PFSK-1 (cell line): ENCODE results near the gene TRIAP1.

ENCODE experiments used
- FOXP2 ChIP-seq: optimal IDR thresholded peaks from 2 replicates; pipeline ENCODE3; 2011; ENCODE audit warnings: borderline replicate concordance, control low read depth, inconsistent platforms; ENCODE audit not compliant: insufficient read depth; ENCODE audit errors: extremely low read length, extremely low read depth
- POLR2AphosphoS5 ChIP-seq: IDR thresholded peaks from 2 replicates; pipeline ENCODE4 v1.6.1; 2012; ENCODE audit warnings: low read depth, mild to moderate bottlenecking, control low read depth, low read length, moderate library complexity
- SIN3A ChIP-seq: IDR thresholded peaks from 2 replicates; pipeline ENCODE4 v1.6.1; 2012; ENCODE audit warnings: mild to moderate bottlenecking, low read length, moderate library complexity, borderline replicate concordance; ENCODE audit not compliant: insufficient read depth
- TAF1 ChIP-seq: IDR thresholded peaks from 2 replicates; pipeline ENCODE4 v1.6.1; 2012; ENCODE audit warnings: low read length, control low read depth, borderline replicate concordance; ENCODE audit not compliant: insufficient read depth
- TF ChIP-seq, protein P1 (sequence below), 2 experiments: IDR thresholded peaks; 2 replicates each; pipeline versions ENCODE4 v1.6.1 to v1.8.0; 2011 to 2012; ENCODE audit warnings: low read depth in 2 of 2, low read length in 2 of 2, control low read depth in 1 of 2, inconsistent platforms in 1 of 2, mild to moderate bottlenecking in 1 of 2, moderate library complexity in 1 of 2; ENCODE audit not compliant: insufficient read depth in 1 of 2

TRIAP1 gene

DNA sequence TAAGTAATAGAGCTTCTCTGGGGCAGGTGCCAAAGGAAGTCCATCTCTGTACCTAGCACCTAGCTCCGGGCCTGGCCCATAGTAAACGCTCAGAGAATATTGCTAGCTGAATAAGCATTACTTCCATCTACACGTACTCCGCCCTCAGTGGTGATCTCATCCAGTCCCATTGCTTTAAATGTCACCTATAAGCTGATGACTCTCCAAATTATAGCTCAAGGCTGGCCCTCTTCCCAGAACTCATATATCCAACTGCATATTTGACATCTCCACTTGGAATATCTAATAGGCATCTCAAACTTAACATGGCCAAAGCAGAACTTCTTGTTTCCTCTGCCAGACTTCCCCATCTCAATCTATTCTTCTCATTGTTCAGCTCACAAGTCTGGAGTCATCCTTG is 42.8 kb upstream of the TRIAP1 start:
- TF ChIP-seq POLR2AphosphoS5 (no peak), TAF1 (no peak), FOXP2 (no peak), SIN3A (no peak)
- TF ChIP-seq, protein P1, sequence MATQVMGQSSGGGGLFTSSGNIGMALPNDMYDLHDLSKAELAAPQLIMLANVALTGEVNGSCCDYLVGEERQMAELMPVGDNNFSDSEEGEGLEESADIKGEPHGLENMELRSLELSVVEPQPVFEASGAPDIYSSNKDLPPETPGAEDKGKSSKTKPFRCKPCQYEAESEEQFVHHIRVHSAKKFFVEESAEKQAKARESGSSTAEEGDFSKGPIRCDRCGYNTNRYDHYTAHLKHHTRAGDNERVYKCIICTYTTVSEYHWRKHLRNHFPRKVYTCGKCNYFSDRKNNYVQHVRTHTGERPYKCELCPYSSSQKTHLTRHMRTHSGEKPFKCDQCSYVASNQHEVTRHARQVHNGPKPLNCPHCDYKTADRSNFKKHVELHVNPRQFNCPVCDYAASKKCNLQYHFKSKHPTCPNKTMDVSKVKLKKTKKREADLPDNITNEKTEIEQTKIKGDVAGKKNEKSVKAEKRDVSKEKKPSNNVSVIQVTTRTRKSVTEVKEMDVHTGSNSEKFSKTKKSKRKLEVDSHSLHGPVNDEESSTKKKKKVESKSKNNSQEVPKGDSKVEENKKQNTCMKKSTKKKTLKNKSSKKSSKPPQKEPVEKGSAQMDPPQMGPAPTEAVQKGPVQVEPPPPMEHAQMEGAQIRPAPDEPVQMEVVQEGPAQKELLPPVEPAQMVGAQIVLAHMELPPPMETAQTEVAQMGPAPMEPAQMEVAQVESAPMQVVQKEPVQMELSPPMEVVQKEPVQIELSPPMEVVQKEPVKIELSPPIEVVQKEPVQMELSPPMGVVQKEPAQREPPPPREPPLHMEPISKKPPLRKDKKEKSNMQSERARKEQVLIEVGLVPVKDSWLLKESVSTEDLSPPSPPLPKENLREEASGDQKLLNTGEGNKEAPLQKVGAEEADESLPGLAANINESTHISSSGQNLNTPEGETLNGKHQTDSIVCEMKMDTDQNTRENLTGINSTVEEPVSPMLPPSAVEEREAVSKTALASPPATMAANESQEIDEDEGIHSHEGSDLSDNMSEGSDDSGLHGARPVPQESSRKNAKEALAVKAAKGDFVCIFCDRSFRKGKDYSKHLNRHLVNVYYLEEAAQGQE (IDR thresholded peaks at IDR 0.05; ENCODE audit: insufficient read depth in 1 of 2, low read depth in 2 of 2, low read length in 2 of 2): no peak

DNA sequence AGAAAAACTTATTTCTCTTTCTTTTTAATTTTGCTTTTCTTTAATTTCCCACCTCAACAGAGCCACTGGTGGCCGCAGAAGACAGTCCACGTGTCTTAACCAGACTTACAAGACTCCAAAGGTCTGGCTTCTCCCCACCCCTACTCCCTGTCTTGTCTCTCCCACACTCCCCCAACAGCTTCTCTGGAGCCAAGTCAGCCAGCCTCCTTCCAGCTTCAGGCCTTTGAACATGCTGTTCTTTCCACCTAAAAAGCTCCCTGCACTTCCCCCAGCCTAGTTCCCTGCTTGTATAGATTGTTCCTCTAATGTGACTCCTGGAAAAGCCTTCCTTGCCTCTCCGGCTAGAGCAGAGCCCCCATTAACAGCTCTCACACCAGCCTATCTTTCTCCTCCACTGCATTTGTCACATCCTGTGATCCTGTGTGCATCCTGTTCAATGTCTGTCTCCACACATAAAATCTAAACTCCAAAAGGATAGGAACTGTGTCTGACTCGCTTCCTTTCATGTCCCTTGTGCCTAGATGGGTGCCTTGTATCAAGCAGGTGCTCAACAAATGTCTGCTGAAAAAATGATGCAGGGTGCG is 42.0 kb upstream of the TRIAP1 start:
- TF ChIP-seq FOXP2: no peak
- no peak for TF ChIP-seq POLR2AphosphoS5
- TF ChIP-seq TAF1: no peak
- TF ChIP-seq, protein P1 (IDR thresholded peaks at IDR 0.05; ENCODE audit: insufficient read depth in 1 of 2, low read depth in 2 of 2, low read length in 2 of 2): no peak
- TF ChIP-seq SIN3A: no peak

DNA sequence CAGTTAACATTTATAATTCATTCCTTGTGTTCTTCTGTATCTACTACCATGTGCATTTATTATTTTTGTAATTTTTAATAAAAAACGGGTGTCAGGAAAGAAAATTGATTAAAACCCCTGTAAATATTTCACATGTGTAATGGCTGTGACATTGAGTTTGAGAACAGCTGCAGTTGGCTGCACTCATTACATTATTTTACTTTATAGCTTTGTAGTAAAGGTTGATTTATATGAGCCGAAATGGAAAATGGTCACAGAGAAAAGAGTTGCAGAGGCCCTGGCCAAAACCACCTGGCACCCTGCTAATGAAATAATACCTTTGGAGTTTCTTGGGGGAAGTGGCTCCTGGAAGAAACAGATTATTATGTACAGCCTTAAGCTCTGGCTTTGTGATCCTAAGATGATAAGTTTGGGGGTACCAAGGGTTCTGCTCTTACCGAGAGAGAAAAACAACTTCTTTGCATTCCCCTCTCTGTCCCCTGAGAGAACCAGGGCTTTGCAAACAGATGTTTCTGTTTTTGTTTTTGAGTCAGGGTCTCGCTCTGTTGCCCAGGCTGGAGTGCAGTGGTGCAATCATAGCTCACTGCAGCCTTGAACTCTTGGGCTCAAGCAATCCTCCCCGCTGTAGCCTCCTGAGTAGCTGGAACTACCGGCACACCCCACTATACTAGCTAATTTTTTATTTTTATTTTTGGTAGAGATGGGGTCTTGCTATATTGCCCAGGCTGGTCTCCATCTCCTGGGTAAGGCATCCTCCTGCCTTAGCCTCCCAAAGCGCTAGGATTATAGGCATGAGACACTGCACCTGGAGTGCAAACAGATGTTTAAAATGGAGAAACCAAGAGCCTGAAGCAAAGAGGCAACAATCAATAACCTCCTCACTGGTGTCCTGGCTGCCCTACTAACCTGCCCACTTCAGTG is 40.0 kb upstream of the TRIAP1 start:
- TF ChIP-seq POLR2AphosphoS5 (no peak), TAF1 (no peak), FOXP2 (no peak), SIN3A (no peak)
- TF ChIP-seq, protein P1 (IDR thresholded peaks at IDR 0.05; ENCODE audit: insufficient read depth in 1 of 2, low read depth in 2 of 2, low read length in 2 of 2): no peak

DNA sequence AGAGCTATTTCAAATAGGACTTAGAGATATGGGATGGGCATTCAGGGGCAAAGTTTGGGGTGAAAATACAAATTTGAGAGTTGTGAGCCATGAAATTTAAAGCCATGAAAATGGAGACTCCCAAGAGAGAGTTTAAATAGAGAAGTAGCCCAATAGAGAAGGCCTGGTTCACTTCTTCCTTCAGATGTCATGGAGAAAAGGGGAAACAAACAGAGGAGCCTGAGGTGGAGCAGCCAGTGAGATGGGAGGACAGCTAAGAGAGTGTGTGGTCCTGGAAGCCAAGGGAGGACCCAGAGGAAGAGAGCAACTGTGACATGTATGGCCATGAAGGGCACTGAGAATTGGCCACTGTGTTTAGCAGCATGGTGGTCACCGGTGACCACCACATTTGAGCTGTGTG is 37.4 kb upstream of the TRIAP1 start:
- TF ChIP-seq FOXP2 (no peak), POLR2AphosphoS5 (no peak), SIN3A (no peak), TAF1 (no peak)
- TF ChIP-seq, protein P1 (IDR thresholded peaks at IDR 0.05; ENCODE audit: insufficient read depth in 1 of 2, low read depth in 2 of 2, low read length in 2 of 2): no peak
